ENCODE measurements around the gene PUSL1. TPM values are rescaled to one million over a fixed set of nuclear protein-coding genes. Genes with fewer than 3 reads are reported as not detected.
A peak's percentile ranks its signal among the peaks of the same experiment; 100 is the strongest.

Gene PUSL1
- total RNA-seq, 1 donor from 2014 or later: 21.5 TPM

DNA sequence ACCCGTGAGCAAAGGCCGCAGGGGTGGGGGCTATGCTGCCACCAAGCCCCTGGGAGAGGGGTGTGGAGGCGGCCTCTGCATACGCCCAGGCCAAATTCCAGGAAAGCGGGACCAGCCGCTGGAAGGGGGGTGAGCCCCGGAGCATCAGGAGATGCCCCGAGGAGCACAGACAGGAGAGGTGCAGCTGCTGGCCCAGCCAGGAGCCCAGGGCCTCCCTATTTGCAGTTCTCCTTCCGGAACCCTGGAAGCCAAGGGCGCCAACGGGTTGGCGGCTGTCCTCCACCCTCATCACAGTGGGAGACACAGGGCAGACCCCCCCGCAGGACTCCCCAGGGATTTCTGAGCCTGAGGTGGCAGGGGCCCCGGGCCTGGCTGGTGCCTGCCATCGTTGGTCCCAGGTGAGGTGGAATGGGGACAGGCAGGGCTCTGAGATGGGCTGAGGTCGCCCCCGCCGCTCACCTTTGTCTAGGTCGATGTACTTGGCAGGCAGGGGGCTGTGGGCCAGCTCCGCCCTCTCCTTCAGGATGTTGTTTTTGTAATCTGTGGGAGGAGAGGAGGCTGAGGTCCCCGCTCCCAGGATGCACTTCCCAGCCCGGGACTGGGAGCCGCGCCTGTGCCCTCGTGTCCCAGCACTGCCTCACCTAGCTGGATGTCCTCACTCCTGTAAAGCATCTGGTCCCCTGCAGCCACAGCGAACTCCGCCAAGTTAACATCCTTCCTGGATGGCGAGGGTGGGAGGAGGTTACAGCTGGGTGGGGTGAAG, 45.2 kb downstream of the PUSL1 start:
- Mint-ChIP-seq H3K27me3 (ENCODE audit: unreplicated experiment) (no peaks in the 10 kb centered on the region), H3K4me1 (ENCODE audit: unreplicated experiment) (peaks cover 47% of the 10 kb centered on the region), H3K27ac (ENCODE audit: unreplicated experiment) (peak overlapping the region; percentile 74), H3K9me3 (ENCODE audit: unreplicated experiment) (no peaks in the 10 kb centered on the region), H3K36me3 (ENCODE audit: unreplicated experiment) (peaks cover 9% of the 10 kb centered on the region), H3K4me3 (ENCODE audit: unreplicated experiment) (peak overlapping the region; percentile 72)
- TF ChIP-seq, protein P1, sequence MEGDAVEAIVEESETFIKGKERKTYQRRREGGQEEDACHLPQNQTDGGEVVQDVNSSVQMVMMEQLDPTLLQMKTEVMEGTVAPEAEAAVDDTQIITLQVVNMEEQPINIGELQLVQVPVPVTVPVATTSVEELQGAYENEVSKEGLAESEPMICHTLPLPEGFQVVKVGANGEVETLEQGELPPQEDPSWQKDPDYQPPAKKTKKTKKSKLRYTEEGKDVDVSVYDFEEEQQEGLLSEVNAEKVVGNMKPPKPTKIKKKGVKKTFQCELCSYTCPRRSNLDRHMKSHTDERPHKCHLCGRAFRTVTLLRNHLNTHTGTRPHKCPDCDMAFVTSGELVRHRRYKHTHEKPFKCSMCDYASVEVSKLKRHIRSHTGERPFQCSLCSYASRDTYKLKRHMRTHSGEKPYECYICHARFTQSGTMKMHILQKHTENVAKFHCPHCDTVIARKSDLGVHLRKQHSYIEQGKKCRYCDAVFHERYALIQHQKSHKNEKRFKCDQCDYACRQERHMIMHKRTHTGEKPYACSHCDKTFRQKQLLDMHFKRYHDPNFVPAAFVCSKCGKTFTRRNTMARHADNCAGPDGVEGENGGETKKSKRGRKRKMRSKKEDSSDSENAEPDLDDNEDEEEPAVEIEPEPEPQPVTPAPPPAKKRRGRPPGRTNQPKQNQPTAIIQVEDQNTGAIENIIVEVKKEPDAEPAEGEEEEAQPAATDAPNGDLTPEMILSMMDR (IDR thresholded peaks at IDR 0.05): no peak
- no peak for DNase-seq (ENCODE audit: extremely low spot score, unreplicated experiment)

DNA sequence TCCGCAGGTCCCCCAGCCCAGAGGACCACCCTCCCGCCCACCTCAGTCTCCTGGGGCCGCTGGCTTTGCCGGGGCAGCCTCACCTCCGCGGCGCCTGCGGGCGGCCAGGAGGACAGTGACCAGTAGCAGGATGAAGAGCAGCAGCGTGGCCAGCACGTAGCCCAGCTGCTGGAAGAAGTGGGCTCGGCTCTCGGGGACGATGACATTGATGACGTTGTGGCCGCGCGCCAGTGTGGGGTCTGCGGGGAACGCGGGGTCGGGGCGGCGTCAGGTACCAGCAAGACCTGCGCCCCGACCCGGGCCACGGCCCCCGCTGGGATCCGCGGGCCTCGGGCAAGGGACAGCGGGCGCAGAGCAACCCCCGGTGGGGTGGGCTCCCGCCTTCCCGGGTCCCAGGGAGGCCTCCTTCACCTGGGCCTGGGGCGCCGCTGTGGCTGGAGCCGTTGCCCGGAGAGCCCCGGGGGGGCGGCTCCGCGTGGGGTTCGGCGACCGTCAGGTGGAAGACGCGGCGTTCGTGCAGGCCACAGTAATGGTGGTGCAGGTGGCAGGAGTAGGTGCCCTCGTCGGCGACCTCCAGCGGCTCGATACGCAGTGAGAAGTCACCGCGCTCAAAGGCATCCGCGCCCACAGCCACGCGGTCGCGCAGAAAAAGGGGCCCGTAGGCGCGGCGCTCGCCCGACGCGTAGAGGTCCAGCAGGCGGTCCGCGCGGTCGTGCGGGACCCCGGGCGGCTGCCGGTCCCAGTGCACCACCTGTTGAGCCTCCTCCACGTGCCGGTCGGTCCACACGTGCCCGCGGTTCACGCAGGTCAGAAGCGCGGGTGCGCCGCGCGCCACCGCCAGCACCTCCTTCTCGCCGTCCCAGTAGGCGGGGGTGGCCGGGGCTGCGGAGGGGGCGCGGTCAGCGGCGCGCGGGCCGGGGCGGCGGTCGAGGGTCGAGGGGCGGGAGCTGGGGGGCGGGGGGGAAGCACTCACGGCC, 46.2 kb downstream of the PUSL1 start:
- no peak for DNase-seq (ENCODE audit: extremely low spot score, unreplicated experiment)

DNA sequence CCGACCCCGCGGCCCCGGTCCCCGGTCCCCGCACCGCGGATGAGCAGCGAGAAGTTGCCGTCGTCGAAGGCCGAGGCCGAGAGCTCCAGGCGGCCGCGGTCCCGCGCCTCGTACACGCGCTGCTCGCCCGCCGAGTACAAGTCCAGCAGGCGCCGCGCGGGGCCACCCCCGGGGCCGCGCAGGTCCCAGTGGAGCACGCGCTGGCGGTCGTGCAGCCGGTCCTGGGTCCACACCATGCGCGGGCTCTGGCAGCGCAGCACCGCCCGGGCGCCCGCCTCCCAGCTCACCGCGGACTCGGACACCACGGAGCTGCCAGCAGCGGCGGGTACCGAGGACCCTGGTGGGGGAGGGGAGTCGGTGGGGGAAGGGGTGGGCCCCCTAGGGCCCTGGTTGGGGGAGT, 47.0 kb downstream of the PUSL1 start:
- Mint-ChIP-seq H3K27ac (ENCODE audit: unreplicated experiment) (no peak overlapping the region), H3K4me3 (ENCODE audit: unreplicated experiment) (no peak overlapping the region), H3K4me1 (ENCODE audit: unreplicated experiment) (peaks cover 61% of the 10 kb centered on the region), H3K36me3 (ENCODE audit: unreplicated experiment) (peaks cover 9% of the 10 kb centered on the region), H3K9me3 (ENCODE audit: unreplicated experiment) (no peaks in the 10 kb centered on the region), H3K27me3 (ENCODE audit: unreplicated experiment) (no peaks in the 10 kb centered on the region)
- TF ChIP-seq, protein P1 (IDR thresholded peaks at IDR 0.05): no peak
- DNase-seq (ENCODE audit: extremely low spot score, unreplicated experiment): no peak

More for the DNA sequence above, 46.2 kb downstream of the PUSL1 start:
- Mint-ChIP-seq H3K27me3 (ENCODE audit: unreplicated experiment) (no peaks in the 10 kb centered on the region), H3K36me3 (ENCODE audit: unreplicated experiment) (peaks cover 9% of the 10 kb centered on the region), H3K4me1 (ENCODE audit: unreplicated experiment) (peaks cover 56% of the 10 kb centered on the region), H3K9me3 (ENCODE audit: unreplicated experiment) (no peaks in the 10 kb centered on the region), H3K27ac (ENCODE audit: unreplicated experiment) (no peak overlapping the region), H3K4me3 (ENCODE audit: unreplicated experiment) (peak overlapping the region; percentile 72)
- TF ChIP-seq, protein P1 (IDR thresholded peaks at IDR 0.05): no peak

DNA sequence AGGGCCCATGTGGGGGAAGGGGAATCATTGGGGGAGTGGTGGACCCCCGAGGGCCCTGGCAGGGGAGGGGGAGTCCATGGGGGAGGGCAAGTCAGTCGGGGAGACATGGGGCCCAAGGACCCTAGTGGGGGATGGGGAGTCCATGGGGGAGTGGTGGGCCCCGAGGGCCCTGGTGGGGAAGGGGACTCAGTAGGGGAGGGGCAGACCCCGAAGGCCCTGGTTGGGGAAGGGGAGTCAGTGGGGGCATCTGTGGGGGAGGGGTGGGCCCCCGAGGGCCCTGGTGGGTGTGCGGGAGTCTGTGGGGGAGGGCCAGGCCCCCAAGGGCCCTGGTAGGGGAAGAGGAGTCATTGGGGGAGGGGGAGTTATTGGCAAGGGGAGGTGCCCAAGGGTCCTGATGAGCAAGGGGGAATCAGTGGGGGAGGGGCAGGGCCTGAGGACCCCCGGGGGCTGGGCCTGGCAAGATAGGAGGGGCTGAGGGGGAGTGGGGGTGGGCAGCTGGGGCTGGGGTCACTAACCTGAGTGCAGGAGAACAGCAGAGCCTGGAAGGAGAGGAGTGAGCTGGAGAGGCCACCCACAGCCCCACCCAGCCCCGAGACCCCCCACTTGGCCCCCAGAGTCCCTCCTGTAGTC, 47.9 kb downstream of the PUSL1 start:
- no peaks in the 10 kb centered on the region for H3K9me3 Mint-ChIP-seq (ENCODE audit: unreplicated experiment)
- H3K27ac Mint-ChIP-seq (ENCODE audit: unreplicated experiment): peak overlapping the region; percentile 90
- H3K4me3 Mint-ChIP-seq (ENCODE audit: unreplicated experiment): peak overlapping the region; percentile 90
- TF ChIP-seq, protein P1 (IDR thresholded peaks at IDR 0.05): no peak
- peaks cover 69% of the 10 kb centered on the region for H3K4me1 Mint-ChIP-seq (ENCODE audit: unreplicated experiment)
- peaks cover 9% of the 10 kb centered on the region for H3K36me3 Mint-ChIP-seq (ENCODE audit: unreplicated experiment)
- no peaks in the 10 kb centered on the region for H3K27me3 Mint-ChIP-seq (ENCODE audit: unreplicated experiment)
- DNase-seq (ENCODE audit: extremely low spot score, unreplicated experiment): no peak
